HG02885 (cell line): ENCODE data around the gene MUTYH.
"Not testable (repeated sequence)": the region's sequence is repeated elsewhere in the genome, so short reads cannot be mapped to it uniquely, and the experiment has no call there.

ENCODE experiments used
- ATAC-seq: cut with Tn5 transposase; IDR thresholded peaks from one replicate; pipeline ENCODE4 v1.9.1; 2021; ENCODE audit warnings: mild to moderate bottlenecking; ENCODE audit not compliant: unreplicated experiment, poor library complexity

MUTYH gene

GRCh38 chr1:45284858-45285257, 55.4 kb downstream of the MUTYH start:
- ATAC-seq = not testable (repeated sequence)

GRCh38 chr1:45282351-45282750, 57.9 kb downstream of the MUTYH start:
- ATAC-seq = no peak
